HTR-8/SVneo (cell line): Measurements from ENCODE around the gene ZNF787.

ENCODE experiments used
- DNase-seq: peaks from one replicate; pipeline ENCODE4 v3.0.0; 2011; ENCODE audit warnings: low spot score, mixed read lengths; ENCODE audit not compliant: insufficient read length
- FAIRE-seq: peaks from 2 replicates; lab custom pipeline; 2011; peaks lifted over from hg19 to GRCh38; lab: Jason Lieb, UNC

Gene ZNF787

GRCh38 chr19:56091751-56092546 lies 29.1 kb downstream of the ZNF787 start:
- FAIRE-seq (no peak), DNase-seq (no peak)

GRCh38 chr19:56091066-56091490 lies 30.0 kb downstream of the ZNF787 start:
- FAIRE-seq (no peak), DNase-seq (no peak)

GRCh38 chr19:56089344-56089743 lies 31.8 kb downstream of the ZNF787 start:
- FAIRE-seq, result no peak

GRCh38 chr19:56088497-56089215 lies 32.4 kb downstream of the ZNF787 start:
- DNase-seq (no peak), FAIRE-seq (no peak)

More at GRCh38 chr19:56089344-56089743, 31.8 kb downstream of the ZNF787 start:
- no peak for DNase-seq

GRCh38 chr19:56087647-56088496 lies 33.2 kb downstream of the ZNF787 start:
- DNase-seq (no peak), FAIRE-seq (no peak)

- DNase-seq (no peak), FAIRE-seq (no peak)
Observed at GRCh38 chr19:56086671-56087430, 34.2 kb downstream of the ZNF787 start.

GRCh38 chr19:56085571-56086275 lies 35.4 kb downstream of the ZNF787 start:
- no peak for DNase-seq
- FAIRE-seq, result no peak

GRCh38 chr19:56084835-56085536 lies 36.1 kb downstream of the ZNF787 start:
- FAIRE-seq, result no peak
- no peak for DNase-seq

GRCh38 chr19:56083668-56084067 lies 37.4 kb downstream of the ZNF787 start:
- DNase-seq (no peak), FAIRE-seq (no peak)

- DNase-seq, result peak; percentile 50
Observed at GRCh38 chr19:56080669-56081401, 40.3 kb downstream of the ZNF787 start.

GRCh38 chr19:56079609-56080008 lies 41.5 kb downstream of the ZNF787 start:
- FAIRE-seq (no peak), DNase-seq (no peak)

More at GRCh38 chr19:56080669-56081401, 40.3 kb downstream of the ZNF787 start:
- no peak for FAIRE-seq

- no peak for FAIRE-seq
- peak; percentile 50 for DNase-seq
Observed at GRCh38 chr19:56076498-56076897, 44.6 kb downstream of the ZNF787 start.

GRCh38 chr19:56071151-56071550 lies 49.9 kb downstream of the ZNF787 start:
- FAIRE-seq (no peak), DNase-seq (no peak)

GRCh38 chr19:56069642-56070041 lies 51.5 kb downstream of the ZNF787 start:
- no peak for DNase-seq
- no peak for FAIRE-seq

GRCh38 chr19:56066152-56067023 lies 54.7 kb downstream of the ZNF787 start:
- DNase-seq (peak; percentile 83), FAIRE-seq (peak; percentile 73)

- DNase-seq (no peak), FAIRE-seq (no peak)
Observed at GRCh38 chr19:56053596-56053995, 67.5 kb downstream of the ZNF787 start.
